H1 (cell line): Measurements from ENCODE around the gene PREX1. TPM values are rescaled to one million over a fixed set of nuclear protein-coding genes. Genes with fewer than 3 reads are reported as not detected.

Source experiments
- RXRA ChIP-seq: IDR thresholded peaks from 2 replicates; pipeline ENCODE4 v1.6.1; 2011; ENCODE audit warnings: low read depth, mild to moderate bottlenecking, low read length, moderate library complexity; ENCODE audit not compliant: insufficient read depth
- polyA plus RNA-seq, 7 experiments: library from polyadenylated mRNA; depleted of rRNA in 3 of 7; stranded (reverse) in 5 of 7; unstranded in 2 of 7; fragments of >200 nt in 5 of 7; fragments of 200-250 nt in 2 of 7; gene quantifications; 1 replicate in 5 of 7; 2 replicates in 1 of 7; 4 replicates in 1 of 7; pipeline versions ENCODE4 v1.2.1 to v1.2.3, GENCODE V29; 2011 to 2013; ENCODE audit warnings: missing spikeins in 2 of 7, mixed read lengths in 2 of 7
- total RNA-seq: library from RNA; stranded (reverse); fragmentation: NEBNext Ultra II Directional; extraction: Animal tissue kit (Norgen Biotek cat#: 25700); gene quantifications from 2 replicates; pipeline ENCODE4 v1.2.1, GENCODE V29; 2021

The PREX1 gene
- total and polyA plus RNA-seq, 2 of the 8 experiments (the other 6 are each of a cell fraction or from before 2014, with no cell fraction given), result 10.7 to 12.8 TPM

- no peak for TF ChIP-seq RXRA
Observed at GRCh38 chr20:48597521-48598302, 230.1 kb downstream of the PREX1 start (continued).
